HG03095 (cell line): ENCODE results near the gene LAMC1.

ENCODE experiments used
- ATAC-seq: cut with Tn5 transposase; IDR thresholded peaks from one replicate; pipeline ENCODE4 v1.9.1; 2021; ENCODE audit warnings: moderate library complexity; ENCODE audit not compliant: unreplicated experiment

LAMC1 gene

GRCh38 chr1:183077097-183077496, 53.9 kb downstream of the LAMC1 start:
- no peak for ATAC-seq

GRCh38 chr1:183079712-183080388, 56.6 kb downstream of the LAMC1 start:
- no peak for ATAC-seq

GRCh38 chr1:183080406-183080805, 57.2 kb downstream of the LAMC1 start:
- no peak for ATAC-seq

GRCh38 chr1:183081402-183082120, 58.3 kb downstream of the LAMC1 start:
- no peak for ATAC-seq

GRCh38 chr1:183082650-183083049, 59.4 kb downstream of the LAMC1 start:
- no peak for ATAC-seq

- ATAC-seq = no peak
These were observed 63.8 kb downstream of the LAMC1 start for GRCh38 chr1:183087001-183087400.

GRCh38 chr1:183089025-183089639, 65.9 kb downstream of the LAMC1 start:
- ATAC-seq = no peak

GRCh38 chr1:183090391-183091006, 67.3 kb downstream of the LAMC1 start:
- no peak for ATAC-seq

- no peak for ATAC-seq
These were observed 68.0 kb downstream of the LAMC1 start for GRCh38 chr1:183091181-183091580.

- ATAC-seq = no peak
These were observed 69.1 kb downstream of the LAMC1 start for GRCh38 chr1:183092350-183092749.

- ATAC-seq = no peak
These were observed 69.9 kb downstream of the LAMC1 start for GRCh38 chr1:183093066-183093668.

- ATAC-seq = no peak
These were observed 70.6 kb downstream of the LAMC1 start for GRCh38 chr1:183093786-183094298.

- ATAC-seq = no peak
These were observed 71.1 kb downstream of the LAMC1 start for GRCh38 chr1:183094351-183094750.

- ATAC-seq = no peak
These were observed 73.1 kb downstream of the LAMC1 start for GRCh38 chr1:183096351-183096750.

GRCh38 chr1:183096894-183097293, 73.7 kb downstream of the LAMC1 start:
- ATAC-seq = no peak

GRCh38 chr1:183097438-183098051, 74.3 kb downstream of the LAMC1 start:
- ATAC-seq = no peak

GRCh38 chr1:183098317-183098716, 75.1 kb downstream of the LAMC1 start:
- no peak for ATAC-seq

- no peak for ATAC-seq
These were observed 77.2 kb downstream of the LAMC1 start for GRCh38 chr1:183100361-183100974.

GRCh38 chr1:183101081-183101480, 77.9 kb downstream of the LAMC1 start:
- no peak for ATAC-seq

- ATAC-seq = no peak
These were observed 78.6 kb downstream of the LAMC1 start for GRCh38 chr1:183101841-183102276.
